ENCODE results near the gene PIK3CA. TPM values are rescaled to one million over a fixed set of nuclear protein-coding genes. Genes with fewer than 3 reads are reported as not detected.

PIK3CA gene
- total RNA-seq, 1 experiment from 2014 or later, result 27.6 TPM

- H3K36me3 ChIP-seq (ENCODE audit: control insufficient read depth, insufficient read depth, low read length), result no peaks in the 10 kb centered on the region
- H3K9me3 ChIP-seq (ENCODE audit: control insufficient read depth, insufficient read depth, low read depth, low read length), result no peaks in the 10 kb centered on the region
- H3K4me1 ChIP-seq (ENCODE audit: control insufficient read depth, insufficient read depth, low read length), result no peaks in the 10 kb centered on the region
- ATAC-seq (no peak), DNase-seq (ENCODE audit: low read depth, low spot score) (no peak)
- TF ChIP-seq CTCF (IDR thresholded peaks at IDR 0.05), result no peak
- TF ChIP-seq, protein P1, sequence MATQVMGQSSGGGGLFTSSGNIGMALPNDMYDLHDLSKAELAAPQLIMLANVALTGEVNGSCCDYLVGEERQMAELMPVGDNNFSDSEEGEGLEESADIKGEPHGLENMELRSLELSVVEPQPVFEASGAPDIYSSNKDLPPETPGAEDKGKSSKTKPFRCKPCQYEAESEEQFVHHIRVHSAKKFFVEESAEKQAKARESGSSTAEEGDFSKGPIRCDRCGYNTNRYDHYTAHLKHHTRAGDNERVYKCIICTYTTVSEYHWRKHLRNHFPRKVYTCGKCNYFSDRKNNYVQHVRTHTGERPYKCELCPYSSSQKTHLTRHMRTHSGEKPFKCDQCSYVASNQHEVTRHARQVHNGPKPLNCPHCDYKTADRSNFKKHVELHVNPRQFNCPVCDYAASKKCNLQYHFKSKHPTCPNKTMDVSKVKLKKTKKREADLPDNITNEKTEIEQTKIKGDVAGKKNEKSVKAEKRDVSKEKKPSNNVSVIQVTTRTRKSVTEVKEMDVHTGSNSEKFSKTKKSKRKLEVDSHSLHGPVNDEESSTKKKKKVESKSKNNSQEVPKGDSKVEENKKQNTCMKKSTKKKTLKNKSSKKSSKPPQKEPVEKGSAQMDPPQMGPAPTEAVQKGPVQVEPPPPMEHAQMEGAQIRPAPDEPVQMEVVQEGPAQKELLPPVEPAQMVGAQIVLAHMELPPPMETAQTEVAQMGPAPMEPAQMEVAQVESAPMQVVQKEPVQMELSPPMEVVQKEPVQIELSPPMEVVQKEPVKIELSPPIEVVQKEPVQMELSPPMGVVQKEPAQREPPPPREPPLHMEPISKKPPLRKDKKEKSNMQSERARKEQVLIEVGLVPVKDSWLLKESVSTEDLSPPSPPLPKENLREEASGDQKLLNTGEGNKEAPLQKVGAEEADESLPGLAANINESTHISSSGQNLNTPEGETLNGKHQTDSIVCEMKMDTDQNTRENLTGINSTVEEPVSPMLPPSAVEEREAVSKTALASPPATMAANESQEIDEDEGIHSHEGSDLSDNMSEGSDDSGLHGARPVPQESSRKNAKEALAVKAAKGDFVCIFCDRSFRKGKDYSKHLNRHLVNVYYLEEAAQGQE (IDR thresholded peaks at IDR 0.05; ENCODE audit: insufficient read depth in 1 of 2, low read depth in 2 of 2, low read length in 1 of 2), result no peak
- no peak for TF ChIP-seq SIN3A (IDR thresholded peaks at IDR 0.05; ENCODE audit: borderline replicate concordance, insufficient read depth, low read depth, low read length)
- TF ChIP-seq POLR2AphosphoS5 (IDR thresholded peaks at IDR 0.05; ENCODE audit: low read depth, low read length), result no peak
- TF ChIP-seq TCF7L2 (IDR thresholded peaks at IDR 0.05; ENCODE audit: low read depth, low read length), result no peak
- intact Hi-C loops (cut with micrococcal nuclease; ENCODE audit: unreplicated experiment), result no loop called here
- H3K27me3 ChIP-seq (ENCODE audit: control insufficient read depth, insufficient read depth, low read length), result peaks cover 2% of the 10 kb centered on the region; the same call in 1 of the 2 replicates
- in situ Hi-C loops (cut with HindIII; ENCODE audit: low pct_unique_long_range_greater_than_20kb, low sequenced_read_pairs), result no loop called here
- no peak overlapping the region for H3K4me3 ChIP-seq (ENCODE audit: low read depth in 2 of 2, low read length in 2 of 2)
- CTCF ChIA-PET, result no interaction called here
- POLR2A ChIA-PET, result no interaction called here
- no TSS peak for BruUV-seq (replicated peaks)
- H3K27ac ChIP-seq (ENCODE audit: low read length), result no peak overlapping the region
Measured at GRCh38 chr3:179276743-179277142, 128.6 kb downstream of the PIK3CA start.

DNA sequence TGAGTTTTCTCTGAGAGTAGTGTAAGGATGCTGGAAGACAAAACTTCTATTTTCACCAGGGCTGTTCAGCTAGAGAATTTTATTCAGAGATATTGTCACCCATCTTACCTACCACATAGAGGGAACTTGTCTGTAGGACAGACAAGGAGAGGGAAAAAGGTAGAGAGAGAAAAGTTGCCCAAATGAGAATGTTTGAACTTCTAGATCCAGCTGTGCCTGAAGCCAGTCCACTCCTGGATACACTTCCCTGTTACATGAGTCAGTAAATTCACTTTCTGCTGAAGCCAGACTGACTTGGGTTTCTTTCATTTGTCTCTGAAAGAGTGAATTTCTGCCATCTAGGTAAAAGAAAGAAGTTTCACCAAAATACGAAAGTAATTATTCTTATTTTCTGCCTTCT lies 130.0 kb downstream of the PIK3CA start:
- Histone ChIP-seq H3K27ac (ENCODE audit: low read length) (no peak overlapping the region), H3K4me1 (ENCODE audit: control insufficient read depth, insufficient read depth, low read length) (no peaks in the 10 kb centered on the region), H3K9me3 (ENCODE audit: control insufficient read depth, insufficient read depth, low read depth, low read length) (no peaks in the 10 kb centered on the region), H3K27me3 (ENCODE audit: control insufficient read depth, insufficient read depth, low read length) (peaks cover 2% of the 10 kb centered on the region; the same call in 1 of the 2 replicates), H3K36me3 (ENCODE audit: control insufficient read depth, insufficient read depth, low read length) (no peaks in the 10 kb centered on the region), H3K4me3 (ENCODE audit: low read depth in 2 of 2, low read length in 2 of 2) (no peak overlapping the region)
- no peak for ATAC-seq
- POLR2A ChIA-PET, result no interaction called here
- BruUV-seq (replicated peaks), result no TSS peak
- CTCF ChIA-PET, result no interaction called here
- intact Hi-C loops (cut with micrococcal nuclease; ENCODE audit: unreplicated experiment) (no loop called here), in situ Hi-C loops (cut with HindIII; ENCODE audit: low pct_unique_long_range_greater_than_20kb, low sequenced_read_pairs) (no loop called here)
- TF ChIP-seq SIN3A (IDR thresholded peaks at IDR 0.05; ENCODE audit: borderline replicate concordance, insufficient read depth, low read depth, low read length) (no peak), TCF7L2 (IDR thresholded peaks at IDR 0.05; ENCODE audit: low read depth, low read length) (no peak), POLR2AphosphoS5 (IDR thresholded peaks at IDR 0.05; ENCODE audit: low read depth, low read length) (no peak), CTCF (IDR thresholded peaks at IDR 0.05) (no peak)
- TF ChIP-seq, protein P1 (IDR thresholded peaks at IDR 0.05; ENCODE audit: insufficient read depth in 1 of 2, low read depth in 2 of 2, low read length in 1 of 2), result no peak
- no peak for DNase-seq (ENCODE audit: low read depth, low spot score)
